SKM-1 (cell line): ENCODE results near the gene PSMC3.
A peak's percentile ranks its signal among the peaks of the same experiment; 100 is the strongest.

Source experiments
- DNase-seq: peaks from one replicate; lab custom pipeline; 2025; ENCODE audit not compliant: unreplicated experiment; lab: John Stamatoyannopoulos, UW

PSMC3 gene

DNA sequence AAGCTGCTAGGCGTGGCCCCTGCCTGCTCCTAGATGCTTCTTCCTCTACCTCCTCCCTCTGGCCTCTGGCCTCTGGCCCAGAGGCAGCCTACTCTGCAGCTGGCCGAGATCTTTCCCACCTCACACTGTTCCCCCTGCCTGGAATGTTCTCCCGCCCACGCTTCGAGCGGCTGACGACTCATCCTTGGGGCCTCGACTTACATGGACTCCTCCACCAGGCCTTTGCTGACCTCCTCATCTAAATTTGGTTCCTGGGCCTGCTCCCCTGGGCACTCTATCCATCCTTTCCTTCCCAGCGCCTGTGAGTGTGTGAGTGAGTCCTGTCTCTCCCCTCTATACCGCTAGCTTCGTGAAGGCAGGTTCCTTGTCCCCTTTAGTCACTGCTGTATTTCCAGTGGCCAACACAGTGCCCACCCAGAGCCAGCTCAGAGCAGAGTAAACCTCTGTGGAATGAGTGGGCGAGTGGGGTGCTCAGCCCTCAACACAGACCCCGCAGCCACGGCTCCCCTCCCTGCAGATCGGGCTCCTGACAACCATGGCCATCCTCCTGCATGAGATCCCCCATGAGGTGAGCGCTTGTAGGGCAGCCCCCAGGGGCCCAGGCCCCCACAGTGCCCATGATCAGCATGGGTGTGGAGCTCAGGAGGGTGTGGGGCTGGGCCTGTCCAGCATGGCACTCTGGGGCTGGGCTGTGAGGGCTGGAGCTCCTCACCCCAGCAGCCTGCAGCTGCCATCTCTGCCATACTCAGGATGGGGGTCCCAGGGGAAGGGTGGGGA lies 12.1 kb downstream of the PSMC3 start:
- DNase-seq = no peak

DNA sequence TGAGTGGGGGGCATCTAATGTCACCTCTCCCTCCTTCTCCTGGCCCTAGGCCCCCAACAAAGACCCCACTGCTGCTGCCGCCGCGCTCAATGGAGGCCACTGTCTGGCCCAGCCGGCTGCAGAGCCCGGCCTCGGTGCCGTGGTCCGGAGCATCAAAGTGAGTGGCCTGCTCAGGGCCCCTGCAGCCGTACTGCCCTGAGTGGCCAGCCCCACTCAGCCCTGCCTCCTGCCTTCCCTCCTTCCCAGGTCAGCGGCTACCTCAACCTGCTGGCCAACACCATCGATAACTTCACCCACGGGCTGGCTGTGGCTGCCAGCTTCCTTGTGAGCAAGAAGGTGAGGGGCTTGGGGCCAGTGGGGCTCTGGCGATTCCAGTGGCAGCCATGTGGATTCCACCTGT lies 12.9 kb downstream of the PSMC3 start:
- no peak for DNase-seq

DNA sequence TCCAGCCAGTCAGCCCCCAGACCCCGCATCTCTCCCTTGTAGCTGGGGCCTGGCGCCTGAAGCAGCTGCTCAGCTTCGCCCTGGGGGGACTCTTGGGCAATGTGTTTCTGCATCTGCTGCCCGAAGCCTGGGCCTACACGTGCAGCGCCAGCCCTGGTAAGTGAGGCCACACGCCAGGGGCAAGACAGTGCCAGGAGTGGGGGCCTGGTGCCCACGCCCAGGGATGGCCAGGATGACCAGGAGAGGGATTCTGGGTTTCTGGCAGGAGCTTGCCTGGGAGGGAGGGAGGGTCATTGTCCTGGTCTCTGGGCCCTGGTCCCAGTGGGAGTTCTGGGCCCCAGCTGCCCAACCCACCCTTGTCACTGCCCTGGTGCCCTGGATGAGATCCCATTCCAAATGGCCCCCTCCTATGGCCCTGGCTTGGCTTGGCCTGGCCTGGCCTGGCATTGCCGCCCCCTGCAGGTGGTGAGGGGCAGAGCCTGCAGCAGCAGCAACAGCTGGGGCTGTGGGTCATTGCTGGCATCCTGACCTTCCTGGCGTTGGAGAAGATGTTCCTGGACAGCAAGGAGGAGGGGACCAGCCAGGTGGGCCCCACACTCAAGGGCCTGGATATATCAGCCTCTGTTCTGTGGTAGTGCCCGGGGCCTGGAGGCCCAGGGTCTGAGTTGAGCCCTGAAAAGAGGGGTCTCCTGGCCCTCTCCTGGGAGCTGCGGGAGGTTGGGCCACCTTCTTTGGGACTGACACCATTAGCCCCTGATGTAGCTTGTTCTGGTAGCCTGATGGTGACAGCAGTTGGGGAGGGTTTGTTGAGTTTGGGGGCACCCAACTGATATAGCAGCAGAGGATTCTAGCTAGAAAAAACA lies 14.1 kb downstream of the PSMC3 start:
- peak; percentile 32 for DNase-seq

DNA sequence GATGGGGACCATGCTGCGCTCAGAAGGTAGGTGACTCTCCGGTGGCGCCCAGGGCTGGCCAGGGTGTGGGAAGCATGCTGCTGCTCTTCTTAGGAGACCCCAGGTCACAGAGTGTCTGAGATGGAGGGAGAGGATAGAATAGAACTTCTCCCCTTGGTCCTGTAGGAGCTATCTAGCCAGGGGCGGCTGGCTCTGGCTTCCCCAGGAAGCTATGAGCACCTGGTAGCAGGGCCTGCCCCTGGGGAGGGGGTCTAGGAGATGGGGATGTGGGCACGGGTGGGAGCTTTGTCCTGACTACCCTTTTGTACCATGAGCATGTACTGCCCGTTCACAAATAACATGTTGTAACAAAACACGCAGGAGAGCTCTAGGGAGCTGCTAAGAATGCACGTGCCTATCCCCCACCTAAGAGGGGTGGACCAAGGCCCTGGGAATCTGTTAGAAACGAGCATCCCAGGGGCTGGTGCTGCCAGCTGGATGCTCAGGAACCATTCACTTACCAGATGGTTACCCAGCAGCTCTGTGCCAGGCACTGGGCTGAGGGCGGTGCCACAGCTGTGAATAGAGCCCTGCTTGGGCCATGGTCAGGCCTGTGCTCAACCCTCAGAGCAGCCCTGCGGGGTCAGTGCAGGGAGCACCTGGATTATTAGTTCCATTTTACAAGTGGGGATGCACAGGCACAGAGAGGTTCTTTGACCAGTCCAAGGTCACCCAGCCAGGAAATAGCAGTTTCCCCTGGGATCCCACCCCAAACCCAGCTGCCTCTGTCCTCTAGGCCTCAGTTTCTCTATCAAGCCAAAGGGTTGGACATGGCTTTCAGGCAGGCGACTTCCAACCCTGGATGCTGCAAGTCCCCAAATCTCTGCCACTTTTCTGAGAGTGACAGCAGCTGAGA lies 15.6 kb downstream of the PSMC3 start:
- no peak for DNase-seq

DNA sequence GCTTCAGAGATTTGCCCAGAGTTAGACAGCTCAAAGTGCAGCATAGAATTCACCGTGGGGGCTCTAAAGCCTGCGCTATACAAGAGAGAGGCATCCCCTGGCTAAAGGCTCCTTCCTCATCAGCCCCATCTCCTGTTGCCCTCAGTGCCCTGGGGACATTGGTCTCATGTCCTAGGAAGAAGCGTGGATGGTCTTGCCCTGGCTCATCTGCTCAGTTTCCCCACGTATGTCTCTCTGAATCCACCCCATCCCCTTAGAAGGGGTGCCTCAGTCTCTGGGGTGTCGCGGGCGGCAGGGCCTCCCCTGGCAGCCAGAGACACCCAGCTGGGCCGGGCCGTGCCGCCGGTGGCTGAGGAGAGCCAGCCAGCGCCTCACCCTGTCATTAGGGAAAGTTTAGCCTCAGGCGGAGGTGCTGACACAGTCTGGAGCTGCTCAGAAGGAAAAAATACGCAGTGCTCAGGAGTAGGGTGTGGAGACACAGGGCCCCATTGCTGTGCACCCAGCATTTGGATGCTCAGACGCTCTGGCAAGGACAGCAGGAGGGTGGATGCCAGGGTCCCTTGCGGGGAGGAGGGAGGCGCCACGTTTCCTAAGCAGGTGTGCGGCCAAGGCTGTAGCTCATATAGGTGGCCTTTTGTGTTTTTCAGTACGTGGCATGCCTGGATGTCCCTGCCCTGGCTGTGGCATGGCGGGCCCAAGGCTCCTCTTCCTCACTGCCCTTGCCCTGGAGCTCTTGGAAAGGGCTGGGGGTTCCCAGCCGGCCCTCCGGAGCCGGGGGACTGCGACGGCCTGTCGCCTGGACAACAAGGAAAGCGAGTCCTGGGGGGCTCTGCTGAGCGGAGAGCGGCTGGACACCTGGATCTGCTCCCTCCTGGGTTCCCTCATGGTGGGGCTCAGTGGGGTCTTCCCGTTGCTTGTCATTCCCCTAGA lies 16.5 kb downstream of the PSMC3 start:
- DNase-seq = no peak

DNA sequence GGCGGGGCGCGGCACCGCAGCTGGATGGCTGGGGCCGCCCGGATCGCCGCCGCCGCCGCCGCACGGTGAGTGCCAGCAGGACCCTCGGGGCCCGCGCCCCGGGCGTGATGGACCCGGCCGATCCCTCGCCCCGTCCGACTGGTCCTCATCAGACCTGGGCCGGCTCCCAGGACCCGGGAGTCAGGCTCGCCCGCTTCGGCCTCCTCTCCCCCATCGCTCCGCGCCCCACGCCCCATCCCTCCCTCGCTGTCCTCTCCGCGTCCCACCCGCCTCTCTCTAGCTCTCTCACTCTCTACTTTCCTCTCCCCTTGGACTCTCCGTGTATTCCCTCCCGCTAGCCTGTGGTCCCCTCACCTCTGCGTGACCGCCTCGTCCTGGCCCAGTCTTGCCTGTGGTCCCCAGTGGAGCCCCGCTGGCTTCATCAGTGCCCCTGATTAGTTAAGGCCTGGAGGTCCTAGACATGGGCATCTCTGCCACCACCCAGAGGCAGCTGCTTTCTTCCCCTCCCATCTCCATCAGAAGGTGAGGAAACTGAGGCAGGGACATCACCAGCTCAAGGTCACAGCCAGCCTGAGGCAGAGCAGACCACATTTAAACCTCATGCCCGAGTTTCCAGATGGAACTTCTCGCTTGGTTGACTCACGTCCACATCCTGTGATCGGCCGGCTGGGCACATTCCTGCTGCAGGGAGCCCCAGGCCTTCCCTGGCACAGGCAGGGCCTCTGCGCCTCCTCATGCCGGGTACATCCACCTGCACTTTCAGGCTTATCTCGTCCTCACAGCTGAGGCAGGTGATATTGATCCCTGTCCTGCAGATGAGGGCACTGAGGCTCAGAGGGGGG lies 17.4 kb downstream of the PSMC3 start:
- no peak for DNase-seq

DNA sequence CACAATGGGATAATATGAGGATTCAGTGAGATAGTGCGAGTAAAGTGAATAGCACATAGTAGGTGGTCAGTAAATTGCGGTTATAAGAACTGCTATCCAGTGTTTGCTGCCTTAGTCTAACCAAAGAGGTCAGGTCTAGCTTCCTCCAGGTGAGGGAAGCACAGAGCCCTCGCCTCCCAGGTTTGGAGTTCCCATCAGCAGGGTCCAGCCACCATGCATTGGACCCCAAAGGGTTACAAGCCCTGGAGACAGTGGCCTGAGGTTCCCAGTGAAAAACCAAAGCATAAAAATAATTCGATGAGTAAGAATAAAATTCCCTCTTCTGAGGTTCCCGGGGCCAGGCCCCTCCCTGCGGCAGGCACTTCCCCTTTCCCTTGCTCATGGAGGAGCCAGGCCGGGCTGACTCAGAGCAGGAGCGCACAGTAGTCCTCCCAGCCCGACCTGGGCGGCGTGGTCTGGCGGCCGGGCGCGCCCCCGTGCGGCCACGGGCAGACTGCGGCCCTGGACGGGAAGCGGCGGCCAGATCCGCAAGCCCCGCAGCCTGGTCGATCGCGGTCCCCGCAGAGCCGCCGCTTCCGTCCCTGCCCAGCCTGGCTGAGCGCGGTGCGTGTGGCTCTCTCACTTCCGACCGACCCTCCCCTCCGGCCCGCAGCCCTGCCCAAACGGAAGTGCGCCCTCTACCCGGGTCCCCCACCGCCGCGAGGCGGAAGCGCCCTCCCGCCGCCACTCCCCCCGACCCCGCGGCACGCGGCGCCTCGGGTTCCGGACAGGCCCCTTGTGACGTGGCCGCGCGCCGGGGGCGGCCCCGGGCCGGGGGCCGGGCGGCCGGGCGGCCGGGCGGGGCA lies 18.3 kb downstream of the PSMC3 start, which contains the start of gene SLC39A13:
Gene SLC39A13, plus strand, starts transcription at position 845 of the 845 bp plus-strand sequence. CDS start 1,505 bp downstream, outside the sequence.
- DNase-seq = peak; percentile 99

DNA sequence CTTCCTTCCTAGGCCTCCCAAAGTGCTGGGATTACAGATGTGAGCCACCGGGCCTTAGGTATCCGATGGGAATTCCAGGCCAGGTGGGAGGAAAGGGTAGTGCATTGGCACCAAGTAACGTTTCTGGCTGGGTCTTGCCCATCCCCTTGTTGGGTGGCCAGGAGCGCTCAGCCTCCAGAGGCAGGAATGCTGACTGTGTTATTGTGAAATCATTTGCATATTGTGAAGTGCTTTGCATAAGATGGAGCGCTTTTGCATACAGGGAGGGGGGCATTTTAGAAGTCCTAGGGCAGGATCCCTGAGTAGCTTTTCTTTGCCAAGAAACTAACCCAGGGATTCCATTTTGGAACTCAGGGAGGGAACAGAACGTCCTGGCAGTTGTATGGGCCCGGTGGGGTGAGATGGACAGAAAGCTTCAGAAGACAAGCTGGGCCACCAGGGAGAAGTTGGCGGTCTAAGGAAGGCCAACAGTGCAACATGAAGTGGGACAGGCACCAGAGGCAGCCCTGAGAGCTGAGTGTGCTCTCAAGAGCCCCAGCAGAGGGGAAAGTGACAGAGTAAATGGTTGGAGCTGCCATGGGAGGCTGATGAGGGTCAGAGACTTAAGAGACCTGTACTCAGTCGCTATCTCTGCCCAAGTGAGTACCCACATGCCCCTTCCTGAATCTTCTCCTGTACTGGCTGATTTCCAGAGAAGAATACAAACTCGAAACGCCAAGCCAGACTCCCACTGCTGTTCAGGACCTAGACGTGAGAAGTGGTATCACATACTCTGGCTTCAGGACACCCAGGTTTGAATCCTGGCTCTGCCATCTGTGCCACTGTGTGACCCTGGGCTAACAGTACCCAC lies 19.1 kb downstream of the PSMC3 start:
- DNase-seq = no peak

DNA sequence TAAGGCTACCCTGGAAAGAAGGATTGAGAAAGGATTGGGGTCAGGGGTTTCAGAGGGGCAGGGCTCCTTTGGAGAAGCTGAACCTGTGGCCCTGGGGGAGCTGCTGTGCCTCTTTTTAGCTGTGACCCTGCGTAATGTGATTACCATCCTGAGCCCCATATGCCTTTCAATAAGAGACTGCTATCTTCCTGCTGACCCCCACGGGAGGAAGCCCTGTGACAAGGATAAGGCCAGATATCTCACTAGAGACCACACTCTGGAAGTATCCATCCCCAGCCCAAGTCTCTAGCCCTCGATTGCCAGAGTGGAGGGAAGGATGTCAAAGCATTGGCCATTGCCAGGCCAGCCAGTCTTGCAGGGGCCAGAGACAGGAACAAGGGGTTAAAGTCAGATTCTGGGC lies 22.7 kb downstream of the PSMC3 start:
- no peak for DNase-seq

DNA sequence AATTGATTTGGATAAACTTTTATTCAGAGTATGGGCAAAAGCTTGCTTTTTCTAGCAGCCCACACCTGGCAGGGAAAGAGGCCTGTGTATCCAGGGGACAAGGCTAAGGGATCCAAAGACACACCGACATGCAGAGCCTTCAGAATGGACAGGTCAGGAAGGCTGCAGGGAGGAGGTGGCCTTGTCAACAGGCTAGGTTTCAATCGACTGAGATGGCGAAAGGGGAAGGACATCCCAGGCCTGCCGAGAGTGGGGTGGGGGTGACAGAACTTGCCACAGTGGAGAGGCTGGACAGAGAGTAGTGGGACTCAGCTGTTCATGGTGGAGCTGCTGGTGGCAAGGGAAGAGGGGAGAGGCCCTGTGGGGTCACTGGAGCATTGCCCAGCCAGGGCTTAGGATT lies 23.1 kb downstream of the PSMC3 start:
- DNase-seq = no peak

DNA sequence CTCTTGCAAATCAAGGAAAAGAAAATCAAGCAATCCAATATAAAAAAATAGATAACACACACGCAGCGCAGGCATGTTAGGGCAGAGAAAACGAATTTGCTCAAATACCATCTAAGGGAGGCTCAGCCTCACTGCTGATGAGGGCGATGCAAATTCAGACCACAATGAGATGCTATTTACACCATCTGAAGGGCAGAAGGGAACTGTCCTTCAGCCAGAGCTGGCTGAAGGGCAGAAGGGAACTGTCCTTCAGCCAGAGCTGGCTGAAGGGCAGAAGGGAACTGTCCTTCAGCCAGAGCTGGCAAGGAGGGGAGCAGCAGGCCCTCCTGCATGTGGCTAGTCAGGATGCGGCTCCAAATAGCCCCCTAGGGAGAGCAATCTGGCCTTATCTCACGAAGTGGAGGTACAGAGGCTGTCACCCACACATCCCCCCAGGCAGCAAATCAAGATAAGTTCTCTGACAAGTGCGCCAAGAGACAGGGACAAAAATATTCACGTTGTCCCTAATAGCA lies 25.4 kb downstream of the PSMC3 start:
- no peak for DNase-seq

DNA sequence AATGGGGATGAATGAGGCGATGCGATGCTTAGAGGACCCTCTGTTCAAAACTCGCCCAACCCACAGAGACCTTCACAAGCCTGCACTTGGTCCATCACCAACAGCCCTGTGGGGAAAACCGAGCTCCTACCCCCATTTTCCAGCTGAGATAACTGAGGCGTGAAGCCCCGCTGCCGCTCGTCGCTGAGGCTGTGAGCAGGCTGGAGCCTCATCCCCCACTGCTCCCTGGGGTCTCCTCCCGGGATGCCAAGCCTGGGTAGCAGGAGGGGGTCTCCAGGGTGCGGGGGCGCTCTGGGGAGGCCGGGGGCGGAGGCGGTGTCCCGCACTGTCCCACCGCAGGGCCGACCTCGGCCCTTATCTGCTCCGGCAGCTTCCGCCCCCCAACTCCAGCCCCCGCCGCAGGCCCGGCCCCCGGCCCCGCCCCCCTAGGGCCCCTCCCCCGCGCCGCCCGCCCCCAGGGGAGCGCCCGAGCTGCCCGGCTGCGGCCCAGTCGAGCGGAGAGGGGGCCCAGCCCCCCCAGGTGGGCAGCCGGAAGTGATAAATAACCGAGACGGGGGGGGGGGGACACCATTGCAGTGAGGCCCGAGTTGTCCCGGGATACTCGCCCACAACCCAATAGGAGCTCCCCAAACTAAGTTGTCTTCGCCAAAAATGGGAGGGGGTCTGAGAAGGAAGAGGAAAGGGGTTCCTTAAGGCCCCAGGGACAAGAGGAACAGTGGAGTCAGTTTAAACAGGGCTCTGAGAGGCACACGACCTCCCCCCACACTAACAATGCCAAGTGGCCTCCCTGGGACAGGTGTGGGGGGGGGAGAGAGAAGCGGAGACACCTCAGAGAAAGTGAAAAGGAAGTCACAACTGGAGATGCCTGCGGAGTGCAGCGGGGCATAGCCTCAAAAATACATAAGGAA lies 26.1 kb downstream of the PSMC3 start:
- no peak for DNase-seq

DNA sequence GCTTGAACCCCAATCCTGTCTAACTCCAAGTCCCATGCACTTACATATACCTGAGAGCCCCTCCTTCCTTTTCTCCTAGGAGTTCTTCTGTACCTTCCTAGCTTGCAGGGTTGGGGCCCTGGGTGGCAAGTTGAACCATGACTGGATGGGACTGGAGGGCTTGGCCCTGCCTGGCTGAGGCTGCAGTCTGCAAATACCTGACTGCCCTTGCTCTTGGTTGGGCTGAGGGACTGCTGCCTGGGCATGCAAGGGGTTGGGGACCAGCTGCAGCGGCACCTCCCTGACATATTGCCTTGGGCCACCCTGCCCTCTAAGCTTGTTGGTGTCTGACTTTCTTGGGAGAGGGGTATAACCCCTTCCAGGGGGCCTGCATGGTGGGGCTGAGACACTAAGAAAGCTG lies 27.7 kb downstream of the PSMC3 start:
- no peak for DNase-seq

DNA sequence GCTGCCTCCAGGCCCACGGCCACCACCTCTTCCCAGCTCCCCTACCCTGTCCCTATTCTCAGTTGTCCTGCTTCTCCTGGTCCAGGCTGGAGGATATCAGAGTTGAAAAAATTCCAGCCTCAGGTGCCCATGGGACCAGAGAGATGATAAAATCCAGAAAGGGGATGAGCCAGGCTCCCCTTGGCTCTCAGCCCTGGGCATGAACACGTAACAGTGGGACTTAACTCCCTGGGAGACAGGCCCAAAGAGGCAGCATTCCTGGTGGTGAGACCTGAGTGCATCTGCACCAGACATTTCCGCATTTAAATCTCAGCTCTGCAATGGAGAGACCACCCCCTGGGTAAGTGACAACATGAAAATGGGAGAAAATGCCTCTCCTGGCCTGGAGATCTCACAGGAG lies 28.2 kb downstream of the PSMC3 start:
- no peak for DNase-seq

DNA sequence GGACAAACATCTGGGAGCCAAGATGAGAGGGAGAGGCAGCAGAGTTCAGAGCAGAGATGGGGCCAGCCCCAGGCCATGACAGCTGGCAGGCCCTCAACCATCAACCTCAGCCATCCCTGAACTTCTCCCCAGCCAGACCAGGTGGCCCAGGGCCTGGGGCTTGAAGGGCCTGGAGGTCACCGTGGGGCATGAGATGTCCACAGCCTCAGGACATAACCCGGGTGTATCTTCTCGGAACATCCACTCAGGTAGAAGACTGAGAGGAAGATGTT lies 30.3 kb downstream of the PSMC3 start:
- no peak for DNase-seq
